ENCODE results near the gene OPN4.

DNA sequence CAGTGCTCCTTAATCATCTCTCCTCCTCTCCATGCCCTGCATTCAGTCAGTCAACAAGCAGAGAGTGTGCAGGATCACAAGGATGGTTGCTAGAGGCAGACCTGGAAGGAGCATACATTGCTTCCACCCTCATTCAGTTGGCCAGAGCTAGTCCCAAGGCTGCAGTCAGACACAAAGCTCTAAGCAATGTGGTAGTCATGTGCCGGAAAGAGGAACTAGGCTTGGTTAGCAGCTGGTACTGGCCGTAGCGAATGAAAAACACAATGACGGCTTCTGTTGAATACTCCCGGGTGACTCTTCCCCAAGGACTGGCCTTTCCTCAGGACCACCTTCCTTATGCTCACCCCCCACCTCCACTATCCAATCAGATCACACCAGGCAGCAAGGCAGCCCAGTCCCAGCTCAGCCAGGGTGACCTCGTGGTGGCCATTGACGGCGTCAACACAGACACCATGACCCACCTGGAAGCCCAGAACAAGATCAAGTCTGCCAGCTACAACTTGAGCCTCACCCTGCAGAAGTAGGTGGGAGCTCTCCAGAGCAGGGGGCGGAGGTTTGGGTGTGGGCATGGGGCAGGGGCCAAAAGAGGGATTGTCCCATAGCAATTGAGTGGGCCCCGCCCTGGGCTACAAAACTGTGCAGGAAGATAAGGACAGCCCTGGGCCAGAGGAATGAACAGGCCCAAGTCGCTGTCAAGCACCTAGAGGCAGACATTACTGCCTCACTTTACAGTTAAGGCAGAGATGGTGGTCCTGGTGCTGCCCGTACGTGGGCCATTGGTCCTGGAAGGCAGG lies 24.8 kb downstream of the OPN4 start:
- TF ChIP-seq, protein P1, sequence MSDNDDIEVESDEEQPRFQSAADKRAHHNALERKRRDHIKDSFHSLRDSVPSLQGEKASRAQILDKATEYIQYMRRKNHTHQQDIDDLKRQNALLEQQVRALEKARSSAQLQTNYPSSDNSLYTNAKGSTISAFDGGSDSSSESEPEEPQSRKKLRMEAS (IDR thresholded peaks at IDR 0.05; ENCODE audit: low read depth, low read length) = peak; percentile 99
- TF ChIP-seq, protein P2, sequence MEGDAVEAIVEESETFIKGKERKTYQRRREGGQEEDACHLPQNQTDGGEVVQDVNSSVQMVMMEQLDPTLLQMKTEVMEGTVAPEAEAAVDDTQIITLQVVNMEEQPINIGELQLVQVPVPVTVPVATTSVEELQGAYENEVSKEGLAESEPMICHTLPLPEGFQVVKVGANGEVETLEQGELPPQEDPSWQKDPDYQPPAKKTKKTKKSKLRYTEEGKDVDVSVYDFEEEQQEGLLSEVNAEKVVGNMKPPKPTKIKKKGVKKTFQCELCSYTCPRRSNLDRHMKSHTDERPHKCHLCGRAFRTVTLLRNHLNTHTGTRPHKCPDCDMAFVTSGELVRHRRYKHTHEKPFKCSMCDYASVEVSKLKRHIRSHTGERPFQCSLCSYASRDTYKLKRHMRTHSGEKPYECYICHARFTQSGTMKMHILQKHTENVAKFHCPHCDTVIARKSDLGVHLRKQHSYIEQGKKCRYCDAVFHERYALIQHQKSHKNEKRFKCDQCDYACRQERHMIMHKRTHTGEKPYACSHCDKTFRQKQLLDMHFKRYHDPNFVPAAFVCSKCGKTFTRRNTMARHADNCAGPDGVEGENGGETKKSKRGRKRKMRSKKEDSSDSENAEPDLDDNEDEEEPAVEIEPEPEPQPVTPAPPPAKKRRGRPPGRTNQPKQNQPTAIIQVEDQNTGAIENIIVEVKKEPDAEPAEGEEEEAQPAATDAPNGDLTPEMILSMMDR (IDR thresholded peaks at IDR 0.05; ENCODE audit: low read depth, low read length) = no peak
- no peak for TF ChIP-seq POLR2A (IDR thresholded peaks at IDR 0.05; ENCODE audit: extremely low read depth, insufficient read length)
